HG03066 (cell line): Measurements from ENCODE around the gene FAM174C.

Experiments
- ATAC-seq: cut with Tn5 transposase; IDR thresholded peaks from one replicate; pipeline ENCODE4 v1.9.1; 2021; ENCODE audit warnings: low read depth; ENCODE audit not compliant: unreplicated experiment

Gene FAM174C

DNA sequence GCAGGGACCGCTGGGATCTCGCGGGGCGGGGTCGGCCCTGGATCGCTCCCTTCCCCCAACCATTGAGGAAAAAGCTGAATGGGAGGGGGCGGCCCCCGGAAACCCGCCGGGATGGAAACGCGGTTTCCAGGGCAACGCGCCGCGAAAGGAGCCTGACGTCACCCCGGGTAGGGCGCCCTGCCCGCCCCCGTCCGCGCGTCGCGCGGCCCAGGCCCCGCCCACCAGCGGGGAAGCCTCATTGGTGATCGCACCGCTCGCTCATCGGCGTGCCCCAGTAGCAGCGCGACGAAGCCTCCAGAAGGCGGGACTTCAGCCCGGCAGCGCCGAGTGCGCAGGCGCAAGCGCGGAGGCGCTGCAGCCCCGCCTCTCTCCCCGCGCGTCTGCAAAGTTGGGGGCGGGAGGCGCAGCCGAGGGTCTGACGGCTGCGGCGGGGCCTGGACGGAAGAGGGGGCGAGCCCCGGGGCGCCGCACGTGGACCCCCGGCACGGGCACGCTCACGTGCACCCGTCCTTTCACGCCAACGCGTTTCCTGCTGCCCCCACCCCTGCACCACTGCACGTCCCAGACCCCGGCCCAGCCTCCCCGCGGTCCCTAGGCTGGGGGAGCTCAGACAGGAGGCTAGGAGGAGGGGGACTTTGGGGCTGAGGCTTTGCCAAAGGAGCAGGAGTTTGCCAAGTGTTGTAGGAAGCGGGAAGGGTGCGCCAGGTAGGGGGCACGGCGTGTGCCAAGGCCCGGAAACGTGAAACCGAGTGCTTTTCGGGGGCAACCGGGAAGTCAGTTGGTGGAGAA is 14.4 kb upstream of the FAM174C start:
- peak; percentile 35 for ATAC-seq

DNA sequence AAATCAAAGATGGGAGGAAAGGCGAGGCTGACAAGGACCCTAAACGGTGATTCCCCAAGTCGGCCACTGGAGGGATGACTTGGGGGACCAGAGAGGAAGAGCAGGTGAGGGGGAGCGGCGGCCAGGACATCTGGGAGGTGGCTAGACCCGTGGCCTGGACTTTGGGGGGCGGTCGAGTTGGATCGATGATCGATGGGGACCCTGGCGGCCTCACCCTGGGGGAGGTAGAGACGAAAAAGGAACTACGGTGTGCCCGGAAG is 13.9 kb upstream of the FAM174C start:
- no peak for ATAC-seq

DNA sequence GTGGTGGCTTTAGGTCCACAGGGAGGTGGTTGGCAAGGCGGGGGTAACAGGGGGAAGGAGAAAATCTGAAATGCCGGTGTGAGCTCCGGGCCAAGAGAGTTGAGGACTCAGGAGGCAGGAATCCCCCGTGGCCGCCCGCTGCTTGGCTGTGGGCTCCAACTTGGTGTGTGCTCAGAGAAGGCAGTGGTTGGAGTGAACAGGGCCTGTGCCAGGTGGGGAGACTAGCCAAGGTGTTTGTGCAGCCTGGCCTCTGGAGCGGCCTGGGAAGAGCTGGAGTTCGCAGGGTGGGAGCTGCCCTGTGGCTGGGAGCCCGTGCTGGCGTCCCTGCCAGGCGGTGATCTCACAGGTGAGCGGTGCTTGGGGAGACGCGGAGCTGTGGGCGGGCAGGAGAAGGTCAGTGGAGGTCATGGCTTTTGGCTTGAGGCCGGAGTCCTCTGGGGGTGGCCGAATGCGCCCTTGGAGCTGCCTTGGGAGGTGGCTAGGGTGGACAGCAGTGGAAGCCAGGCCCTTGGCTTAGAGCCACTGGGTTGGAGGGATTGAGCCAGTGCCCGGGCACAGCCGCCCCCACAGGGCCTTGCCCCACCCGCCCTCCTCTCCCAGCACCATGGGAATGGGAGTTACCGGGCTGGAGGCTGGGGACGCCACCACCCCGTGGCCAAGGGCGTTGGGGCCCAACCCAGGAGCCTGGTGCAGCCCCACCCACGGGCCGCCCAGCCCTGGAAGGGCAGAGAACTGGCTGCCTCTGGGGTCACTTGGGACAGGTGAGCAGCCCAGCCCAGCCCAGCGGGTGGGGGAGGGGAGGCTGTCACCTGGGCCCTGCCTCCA is 13.3 kb upstream of the FAM174C start:
- no peak for ATAC-seq

DNA sequence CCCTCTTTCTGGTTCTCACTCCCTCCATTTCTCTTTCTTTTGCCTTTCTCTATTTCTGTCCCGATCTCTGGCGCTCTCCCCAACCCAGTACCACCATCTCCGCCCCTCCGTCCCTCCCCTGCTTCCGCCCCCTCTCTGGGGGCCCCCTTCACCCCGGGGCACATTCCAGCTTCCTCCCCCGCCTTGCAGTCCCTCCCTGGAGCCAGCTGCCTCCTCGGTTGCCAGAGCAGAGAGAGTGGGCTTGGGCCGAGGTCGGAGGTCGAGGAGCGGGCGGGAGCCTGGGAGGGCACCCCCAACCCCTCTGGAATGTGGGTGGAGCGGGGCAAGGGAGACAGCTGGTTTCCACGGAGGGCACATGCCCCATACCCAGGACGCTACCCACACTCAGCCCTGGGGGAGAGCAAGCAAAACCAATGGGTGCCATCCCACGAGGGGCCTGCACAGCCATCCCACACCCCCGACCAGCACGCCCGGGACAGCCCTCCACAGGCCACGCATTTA is 12.7 kb upstream of the FAM174C start:
- ATAC-seq: no peak

DNA sequence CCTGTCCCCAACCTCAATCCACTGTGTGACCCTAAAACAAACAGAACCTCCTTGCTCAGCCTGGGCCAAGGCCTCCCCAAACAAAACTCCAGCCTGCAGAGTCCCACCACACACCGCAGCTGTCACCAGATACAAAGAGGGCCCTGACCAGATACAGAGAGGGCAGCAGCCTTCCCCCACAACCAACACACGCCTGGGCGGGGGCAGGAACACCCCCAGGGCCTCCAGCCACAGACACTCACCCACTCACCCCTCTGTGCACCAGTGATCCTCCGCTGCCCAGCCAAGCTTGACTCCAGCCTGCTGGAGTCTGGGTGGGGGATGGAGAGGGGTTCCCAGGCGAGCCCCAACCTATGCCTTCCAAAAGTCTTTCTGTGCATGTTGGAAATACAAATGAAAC is 12.1 kb upstream of the FAM174C start:
- ATAC-seq: no peak

DNA sequence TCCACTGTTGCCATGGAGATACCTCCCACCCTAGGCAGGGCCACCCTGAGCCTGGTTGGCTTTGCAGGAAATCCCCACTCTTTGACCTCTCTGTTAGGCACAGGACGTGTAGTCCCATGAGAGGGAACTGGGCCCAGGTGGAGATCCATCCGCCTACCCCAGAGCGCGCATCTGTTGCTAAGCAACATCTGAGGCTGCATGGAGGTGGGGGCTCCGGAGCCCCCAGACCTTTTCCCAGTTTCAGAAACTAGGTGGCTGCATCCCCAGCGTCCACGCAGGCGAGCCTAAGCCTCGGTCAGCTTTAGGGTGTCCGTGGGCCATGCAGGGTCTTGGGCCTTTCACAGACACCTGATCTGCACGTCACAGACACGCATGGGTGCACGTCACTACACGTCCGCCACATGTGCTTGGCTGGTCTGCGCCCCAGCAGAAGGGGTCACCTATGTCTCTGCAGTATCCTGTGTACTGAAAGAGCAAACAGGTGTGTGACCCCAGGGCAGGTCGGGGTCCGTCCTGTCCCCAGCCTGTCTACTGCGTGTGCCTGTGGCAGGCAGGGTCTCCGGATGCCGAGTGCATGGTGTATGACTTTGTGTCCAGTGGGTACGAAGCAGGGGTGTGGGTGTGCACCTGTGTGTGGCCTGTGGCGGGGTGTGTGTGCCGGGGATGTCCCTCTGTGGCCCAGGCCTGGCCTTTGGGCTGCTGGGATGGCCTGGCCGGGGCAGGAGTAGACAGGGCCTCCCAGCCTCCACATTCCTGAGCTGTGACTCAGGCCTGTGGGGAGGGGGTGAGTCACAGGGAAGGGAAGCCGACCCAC is 10.3 kb upstream of the FAM174C start:
- no peak for ATAC-seq

DNA sequence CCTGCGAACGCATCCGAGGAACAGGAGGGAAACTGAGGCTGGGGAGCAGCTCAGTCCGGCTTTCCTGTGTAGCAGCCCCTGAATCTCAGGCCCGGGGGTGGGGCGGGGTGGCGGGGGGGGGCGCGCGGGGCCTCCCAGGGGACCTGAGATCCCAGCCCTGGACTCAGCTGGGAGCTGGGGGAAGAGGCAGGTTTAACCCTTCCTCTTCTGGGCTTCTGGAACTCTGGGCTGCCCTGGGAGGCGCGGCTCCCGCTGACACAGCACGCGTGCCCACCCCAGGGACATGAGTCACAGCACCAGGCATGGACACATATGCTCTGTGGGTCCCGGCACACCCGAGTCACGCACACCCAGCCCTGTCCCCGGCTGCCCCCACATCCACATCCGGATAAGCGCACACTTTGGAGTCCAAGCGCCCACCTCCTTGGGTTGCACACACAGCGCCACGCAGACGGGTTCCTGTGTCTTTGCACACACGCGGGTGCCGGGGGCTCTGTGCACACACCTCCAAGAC is 9.7 kb upstream of the FAM174C start:
- no peak for ATAC-seq

DNA sequence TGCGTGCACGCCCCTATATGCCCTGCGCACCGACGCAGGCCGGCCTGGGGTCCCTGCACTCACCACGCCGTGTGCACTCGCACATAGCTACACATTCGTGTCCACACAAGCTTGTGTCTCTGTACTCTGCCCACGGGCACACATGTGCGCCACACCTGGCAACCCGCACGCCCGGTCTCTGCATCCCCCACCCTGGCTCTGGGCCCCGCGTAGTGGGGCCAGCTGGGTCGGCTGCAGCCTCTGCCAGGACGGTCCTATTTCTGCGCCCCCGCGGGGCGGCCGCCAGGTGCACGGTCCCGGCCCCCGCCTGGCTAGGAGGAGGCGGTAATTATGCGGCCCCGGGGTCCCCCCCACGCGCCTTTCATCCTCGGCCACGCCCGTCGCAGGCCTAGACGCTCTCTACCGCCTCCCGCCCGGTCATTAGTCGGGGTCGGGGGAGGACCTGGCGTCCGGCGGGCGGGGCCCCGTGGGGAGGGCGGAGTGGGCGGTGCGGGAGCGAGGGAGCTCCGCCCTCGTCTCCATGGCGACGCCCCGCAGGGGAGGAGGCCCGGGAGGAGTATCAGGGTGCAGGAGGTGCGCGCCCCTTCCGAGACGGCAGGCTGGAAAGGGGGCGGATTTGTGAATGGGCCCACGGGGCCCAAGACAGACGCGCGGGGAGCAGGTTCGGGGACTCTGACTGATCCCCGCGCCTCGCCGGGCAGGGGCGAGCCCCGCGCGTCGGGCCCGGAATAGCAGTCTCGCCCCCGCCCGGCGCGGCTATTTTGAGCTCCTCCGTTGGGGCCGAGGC is 9.0 kb upstream of the FAM174C start:
- peak; percentile 30 for ATAC-seq

DNA sequence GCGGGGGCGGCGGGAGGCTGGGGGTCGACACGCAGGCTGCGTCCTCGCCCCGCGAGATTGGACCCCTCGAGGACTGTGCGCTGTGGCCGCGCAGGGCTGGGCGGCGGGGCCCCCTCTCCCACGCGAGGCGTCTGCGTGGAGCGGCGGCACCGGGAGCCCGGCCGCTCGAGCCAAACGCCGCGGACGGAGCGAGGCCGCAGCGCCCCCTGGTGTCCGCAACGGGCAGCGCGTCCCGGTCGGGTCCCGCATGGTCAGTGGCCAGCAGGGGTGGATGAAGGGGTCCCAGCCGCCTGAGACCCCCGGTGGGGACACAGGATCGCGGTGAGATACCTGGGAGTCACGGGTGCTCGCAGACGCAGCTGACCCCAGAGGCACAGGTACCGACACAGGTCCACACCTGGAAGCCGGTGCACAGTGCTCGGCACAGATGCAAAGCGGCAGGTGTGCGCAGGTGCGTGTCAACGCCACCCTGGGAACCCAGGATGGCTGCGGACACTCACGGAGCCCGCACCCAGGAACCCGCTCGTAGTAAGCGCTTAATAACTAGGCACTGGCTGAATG is 8.3 kb upstream of the FAM174C start:
- peak; percentile 12 for ATAC-seq

DNA sequence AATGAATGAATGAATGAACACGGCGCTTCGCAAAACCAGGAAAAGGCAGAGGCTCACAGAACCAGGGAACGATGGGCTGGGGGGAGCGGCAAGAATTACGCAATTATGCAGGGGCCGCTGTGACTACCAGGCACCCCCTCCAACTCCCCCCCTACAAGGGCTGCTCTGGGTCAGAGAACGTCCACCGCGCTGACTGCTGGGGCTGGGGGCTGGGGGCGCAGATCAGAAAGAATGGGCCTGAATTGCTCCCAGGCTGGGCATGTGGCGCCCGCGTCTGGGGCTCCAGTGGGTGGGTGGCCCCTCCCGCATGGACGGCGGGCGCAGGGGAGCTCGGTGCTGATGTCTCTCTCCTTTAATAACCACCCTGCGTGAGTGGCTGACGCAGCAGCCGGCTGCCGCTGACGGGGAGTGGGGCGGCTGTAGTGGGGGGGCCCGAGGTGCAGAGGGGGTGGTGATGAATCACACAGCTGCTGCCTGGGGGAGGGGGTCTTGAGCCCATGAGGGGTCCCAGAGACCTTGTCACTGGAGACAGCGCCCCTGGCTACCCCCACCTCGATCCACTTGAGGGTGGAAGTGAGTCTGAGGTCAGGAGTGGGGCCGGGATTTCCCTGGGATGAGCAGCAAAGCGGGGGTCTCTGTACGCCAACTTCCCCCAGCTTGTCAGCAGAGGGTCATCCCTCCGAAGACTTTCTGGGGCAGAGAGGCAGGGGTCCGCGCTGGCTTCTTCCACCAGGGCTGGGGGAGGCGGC is 7.7 kb upstream of the FAM174C start:
- no peak for ATAC-seq

DNA sequence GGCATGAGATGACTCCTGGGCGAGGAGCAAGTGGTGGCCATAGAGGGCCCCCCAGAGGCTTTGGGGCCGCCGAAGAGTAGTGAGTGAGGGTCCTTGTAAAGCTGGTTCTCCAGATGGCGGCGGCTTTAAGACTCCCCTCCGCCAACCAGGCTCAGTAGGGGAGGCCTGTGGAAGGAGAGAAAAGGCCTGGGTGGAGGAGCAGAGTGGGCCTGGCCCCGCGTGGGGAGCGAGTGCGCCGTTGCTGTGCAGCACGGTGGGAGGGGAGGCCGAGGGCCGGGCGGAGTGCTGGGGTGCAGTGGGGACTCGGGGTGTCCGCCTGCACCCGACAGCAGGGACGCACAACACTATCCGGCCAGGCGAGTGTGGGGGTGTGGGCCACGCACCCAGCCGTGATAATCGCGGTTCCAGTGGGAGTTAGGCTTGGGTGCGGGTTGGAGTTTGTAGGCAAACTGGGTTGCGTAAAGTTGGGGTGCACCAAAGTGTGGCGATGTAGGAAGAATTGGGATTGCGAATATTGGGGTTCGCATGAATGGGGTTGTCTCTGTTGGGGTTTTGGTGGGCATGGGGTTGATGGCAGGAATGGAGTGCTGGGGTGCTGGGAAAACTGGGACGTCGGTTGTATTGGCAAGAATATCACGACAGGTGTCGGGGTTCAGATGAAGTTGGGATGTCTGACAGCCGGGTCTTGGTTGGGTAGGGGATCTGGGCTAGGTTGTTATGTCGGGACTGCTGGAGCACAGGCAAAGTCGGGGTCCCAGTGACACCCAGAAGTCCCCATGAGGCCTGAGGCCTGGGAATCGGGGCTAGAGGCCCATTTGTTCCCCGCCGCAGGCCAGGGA is 6.9 kb upstream of the FAM174C start:
- ATAC-seq: no peak

DNA sequence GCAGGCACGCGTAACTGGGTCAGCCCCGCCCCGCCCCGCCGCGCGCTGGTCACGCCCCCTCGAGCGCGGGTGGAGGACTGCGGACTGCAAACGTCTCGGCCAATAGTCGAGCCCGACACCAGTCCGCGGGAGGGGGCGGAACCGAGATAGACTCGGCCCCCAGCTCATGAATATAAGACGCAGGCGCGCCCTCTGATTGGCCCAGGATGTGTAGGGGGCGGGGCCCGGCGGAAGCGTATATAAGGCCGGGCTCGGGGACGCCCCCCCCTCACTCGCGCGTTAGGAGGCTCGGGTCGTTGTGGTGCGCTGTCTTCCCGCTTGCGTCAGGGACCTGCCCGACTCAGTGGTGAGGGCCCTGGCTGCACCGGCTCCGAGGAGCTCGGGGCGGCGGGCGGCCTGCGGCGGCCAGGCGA is 6.3 kb upstream of the FAM174C start, which contains the start of gene CIRBP:
Gene CIRBP (plus strand): TSS at position 268 of the 413 bp plus-strand sequence. CDS start 1,602 bp downstream, outside the sequence.
- peak; percentile 39 for ATAC-seq

DNA sequence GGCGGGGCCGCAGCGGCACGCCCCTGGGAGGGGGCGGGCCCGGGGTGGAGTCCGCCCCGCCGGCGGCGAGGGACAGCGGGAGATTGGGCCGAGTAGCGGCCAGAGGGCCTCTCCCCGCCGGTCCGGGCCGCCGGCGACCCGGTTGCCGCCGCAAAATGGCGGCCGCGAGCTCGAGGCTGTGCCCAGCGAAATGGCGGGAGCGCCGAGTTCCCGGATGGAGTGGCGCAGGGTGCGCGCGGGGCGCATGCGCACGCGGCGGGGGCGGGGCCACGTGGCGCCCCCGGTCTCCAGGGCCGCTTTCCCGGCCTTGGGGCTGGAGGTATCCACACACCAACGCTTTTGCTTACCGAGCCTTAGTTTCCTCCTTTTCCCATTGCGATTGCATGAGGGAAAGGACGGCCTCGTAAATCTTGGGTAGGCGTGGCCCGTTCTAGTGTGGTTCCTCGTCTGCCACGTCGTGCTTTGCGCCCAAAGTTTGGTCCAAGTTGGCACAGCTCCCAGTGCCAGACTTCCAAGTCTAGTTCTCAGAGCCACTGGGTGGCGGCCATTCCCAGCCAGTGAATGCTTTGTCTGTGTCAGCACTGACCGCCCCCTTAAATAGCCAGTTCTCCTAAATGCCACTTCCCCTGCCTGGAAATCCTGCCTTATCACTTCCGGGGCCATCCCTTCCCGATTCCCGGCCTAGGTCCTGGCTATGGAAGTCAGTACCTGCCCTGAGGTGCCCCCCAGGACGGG is 5.7 kb upstream of the FAM174C start:
- ATAC-seq: peak; percentile 13

DNA sequence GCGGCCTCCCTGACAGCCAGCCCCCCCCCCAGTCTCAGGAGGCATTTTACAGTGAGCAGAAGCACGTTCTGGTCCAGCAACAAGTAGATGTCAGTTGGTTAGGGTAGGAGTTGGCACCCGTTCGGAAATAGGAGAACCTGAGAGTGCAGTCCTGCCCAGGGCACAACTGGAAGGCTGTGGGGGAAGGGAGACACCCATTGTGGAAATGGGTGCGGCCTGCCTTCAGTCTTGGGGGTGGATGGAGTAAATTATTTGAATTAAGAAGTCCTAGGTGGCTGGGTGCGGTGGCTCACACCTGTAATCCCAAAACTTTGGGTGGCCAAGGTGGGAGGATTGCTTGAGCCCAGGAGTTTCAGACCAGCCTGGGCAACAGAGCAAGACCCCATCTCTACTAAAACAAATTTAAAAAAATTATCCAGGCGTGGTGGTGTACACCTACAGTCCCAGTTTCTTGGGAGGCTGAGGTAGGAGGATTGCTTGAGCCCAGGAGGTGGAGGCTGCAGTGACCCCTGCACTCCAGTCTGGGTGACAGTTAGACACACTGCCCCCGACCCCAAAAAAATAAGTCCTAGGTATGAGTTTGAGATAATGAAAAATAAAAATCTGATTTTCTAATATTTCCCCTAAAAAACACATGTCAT is 5.0 kb upstream of the FAM174C start:
- ATAC-seq: no peak

DNA sequence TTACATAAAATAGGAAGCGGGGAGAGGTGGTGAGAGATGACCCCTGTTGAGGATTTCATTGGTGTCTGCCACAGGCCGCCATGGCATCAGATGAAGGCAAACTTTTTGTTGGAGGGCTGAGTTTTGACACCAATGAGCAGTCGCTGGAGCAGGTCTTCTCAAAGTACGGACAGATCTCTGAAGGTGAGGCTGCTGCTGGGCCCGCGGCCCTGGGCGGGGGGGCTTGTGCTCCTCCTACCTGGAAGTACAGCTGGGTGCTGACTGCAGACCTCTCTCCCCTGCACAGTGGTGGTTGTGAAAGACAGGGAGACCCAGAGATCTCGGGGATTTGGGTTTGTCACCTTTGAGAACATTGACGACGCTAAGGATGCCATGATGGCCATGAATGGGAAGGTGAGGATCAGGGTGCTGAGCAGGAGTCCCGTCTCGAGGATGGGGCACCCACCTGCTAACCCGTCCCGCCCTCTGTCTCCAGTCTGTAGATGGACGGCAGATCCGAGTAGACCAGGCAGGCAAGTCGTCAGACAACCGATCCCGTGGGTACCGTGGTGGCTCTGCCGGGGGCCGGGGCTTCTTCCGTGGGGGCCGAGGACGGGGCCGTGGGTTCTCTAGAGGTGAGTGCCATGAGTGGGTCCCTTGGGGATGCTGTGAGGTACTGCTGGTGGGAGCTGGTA is 4.3 kb upstream of the FAM174C start:
- ATAC-seq: no peak
